NB4 (cell line): ENCODE results near the gene ZNF585A.
"Not testable (repeated sequence)": the region's sequence is repeated elsewhere in the genome, so short reads cannot be mapped to it uniquely, and the experiment has no call there.

Source experiments
- CTCF ChIP-seq: IDR thresholded peaks from one replicate; pipeline ENCODE4 v1.5.1; 2012; ENCODE audit warnings: low read depth, low read length
- MAX ChIP-seq: IDR thresholded peaks from 2 replicates; pipeline ENCODE4 v1.6.1; 2011; ENCODE audit warnings: low read depth, low read length
- MYC ChIP-seq: IDR thresholded peaks from 2 replicates; pipeline ENCODE4 v1.6.1; 2011; ENCODE audit warnings: low read depth, low read length
- POLR2A ChIP-seq: IDR thresholded peaks from 2 replicates; pipeline ENCODE4 v1.6.1; 2011; ENCODE audit warnings: mild to moderate bottlenecking; ENCODE audit not compliant: insufficient read length; ENCODE audit errors: extremely low read depth

DNA sequence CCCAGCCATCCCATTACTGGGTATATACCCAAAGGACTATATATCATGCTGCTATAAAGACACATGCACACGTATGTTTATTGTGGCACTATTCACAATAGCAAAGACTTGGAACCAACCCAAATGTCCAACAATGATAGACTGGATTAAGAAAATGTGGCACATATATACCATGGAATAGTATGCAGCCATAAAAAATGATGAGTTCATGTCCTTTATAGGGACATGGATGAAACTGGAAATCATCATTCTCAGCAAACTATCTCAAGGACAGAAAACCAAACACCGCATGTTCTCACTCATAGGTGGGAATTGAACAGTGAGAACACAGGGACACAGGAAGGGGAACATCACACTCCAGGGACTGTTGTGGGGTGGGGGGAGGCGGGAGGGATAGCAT lies 50.4 kb downstream of the ZNF585A start:
- TF ChIP-seq CTCF, MAX, POLR2A, MYC: not testable (repeated sequence)
